K562 treated with DMSO at 1 percent for 4 hours (cell line): Measurements from ENCODE around the gene KDR. TPM values are rescaled to one million over a fixed set of nuclear protein-coding genes. Genes with fewer than 3 reads are reported as not detected.

Experiments
- total RNA-seq: library from RNA; unstranded; fragments of 300-600 nt; gene quantifications from 2 replicates; pipeline ENCODE4 v1.2.3, GENCODE V29; 2022; ENCODE audit not compliant: insufficient read depth

KDR gene
- not detected in 2 replicates for total RNA-seq

GRCh38 chr4:55125087-55125721, at the start of gene KDR:
Gene KDR (minus strand): TSS chr4:55125595. CDS start chr4:55125293, 302 bp downstream.

Other genes starting within 250 kb of the KDR start
- 6.1 and 10.7 TPM in 2 replicates for gene SRD5A3, start 220.6 kb upstream of the KDR start, total RNA-seq